NCI-H2171 (cell line): ENCODE data around the gene SH2B3.

Experiments used
- DNase-seq: peaks from one replicate; lab custom pipeline; 2025; lab: John Stamatoyannopoulos, UW

Gene SH2B3

DNA sequence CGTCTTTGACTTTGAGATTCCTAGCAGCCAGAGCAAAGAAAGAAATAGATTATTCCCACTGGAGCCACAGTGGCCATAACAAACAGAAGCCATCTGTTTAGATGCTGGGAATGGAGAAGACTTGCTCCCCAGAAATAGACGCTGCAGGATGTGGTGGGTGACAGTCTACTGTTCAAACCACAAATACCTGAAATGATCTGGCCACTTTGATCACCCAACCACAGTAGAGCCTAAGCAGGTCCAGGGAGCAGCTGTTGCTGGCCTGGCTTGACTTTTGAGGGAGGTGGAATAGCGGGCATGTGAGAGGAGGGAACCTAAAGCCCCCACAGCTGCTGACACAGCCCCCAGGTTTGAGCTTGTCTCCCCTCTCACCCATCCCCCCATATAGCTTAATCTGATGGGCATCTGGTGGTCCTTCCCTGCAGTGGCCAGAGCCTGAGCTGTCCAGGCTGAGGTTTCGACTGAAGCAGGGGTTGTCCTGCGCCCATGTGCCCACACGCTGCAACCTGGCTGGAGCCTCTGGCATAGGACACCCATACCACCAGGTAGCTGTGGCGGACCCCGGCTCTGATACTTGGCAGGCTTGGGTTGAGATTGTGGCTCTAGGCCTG lies 38.7 kb downstream of the SH2B3 start:
- no peak for DNase-seq

DNA sequence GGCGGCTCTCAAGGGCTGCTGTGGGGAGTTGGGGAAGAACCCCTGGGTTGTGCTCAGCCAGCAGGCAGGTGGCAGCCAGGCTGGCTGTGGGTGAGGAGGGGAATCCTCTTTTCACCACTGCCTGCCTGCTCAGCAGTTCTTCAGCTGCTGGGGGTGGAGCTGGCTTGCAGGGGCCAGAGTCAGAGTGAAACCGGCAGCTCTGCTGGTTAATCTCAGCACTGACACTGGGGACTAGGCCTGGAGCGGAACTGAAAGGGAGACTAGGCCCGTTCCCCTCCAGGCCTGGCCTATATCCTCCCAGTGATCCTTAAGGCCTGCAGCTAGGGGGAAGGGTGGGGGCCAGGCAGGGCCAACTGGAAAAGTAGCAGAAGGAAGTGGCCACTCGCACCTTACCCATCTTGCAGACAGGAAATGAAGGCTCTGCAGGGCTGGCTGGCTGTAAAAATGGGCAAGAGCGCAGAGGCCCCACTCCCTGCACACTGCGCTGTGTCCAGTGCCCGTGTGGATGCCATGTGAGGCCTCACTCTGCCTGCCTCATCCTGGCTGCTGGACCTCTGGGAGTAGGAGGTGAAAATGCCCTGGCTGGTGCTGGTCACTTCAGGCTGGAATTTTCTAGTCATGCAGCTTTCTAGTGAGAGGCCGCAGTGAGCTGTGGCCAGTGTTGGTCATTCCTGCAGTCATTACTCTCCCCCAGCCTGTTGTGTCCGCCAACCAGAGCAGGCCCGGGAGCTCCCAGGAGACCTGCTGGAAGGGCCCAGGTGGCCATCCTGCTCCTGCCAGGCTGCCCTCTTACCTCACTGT lies 39.4 kb downstream of the SH2B3 start:
- DNase-seq, result no peak

DNA sequence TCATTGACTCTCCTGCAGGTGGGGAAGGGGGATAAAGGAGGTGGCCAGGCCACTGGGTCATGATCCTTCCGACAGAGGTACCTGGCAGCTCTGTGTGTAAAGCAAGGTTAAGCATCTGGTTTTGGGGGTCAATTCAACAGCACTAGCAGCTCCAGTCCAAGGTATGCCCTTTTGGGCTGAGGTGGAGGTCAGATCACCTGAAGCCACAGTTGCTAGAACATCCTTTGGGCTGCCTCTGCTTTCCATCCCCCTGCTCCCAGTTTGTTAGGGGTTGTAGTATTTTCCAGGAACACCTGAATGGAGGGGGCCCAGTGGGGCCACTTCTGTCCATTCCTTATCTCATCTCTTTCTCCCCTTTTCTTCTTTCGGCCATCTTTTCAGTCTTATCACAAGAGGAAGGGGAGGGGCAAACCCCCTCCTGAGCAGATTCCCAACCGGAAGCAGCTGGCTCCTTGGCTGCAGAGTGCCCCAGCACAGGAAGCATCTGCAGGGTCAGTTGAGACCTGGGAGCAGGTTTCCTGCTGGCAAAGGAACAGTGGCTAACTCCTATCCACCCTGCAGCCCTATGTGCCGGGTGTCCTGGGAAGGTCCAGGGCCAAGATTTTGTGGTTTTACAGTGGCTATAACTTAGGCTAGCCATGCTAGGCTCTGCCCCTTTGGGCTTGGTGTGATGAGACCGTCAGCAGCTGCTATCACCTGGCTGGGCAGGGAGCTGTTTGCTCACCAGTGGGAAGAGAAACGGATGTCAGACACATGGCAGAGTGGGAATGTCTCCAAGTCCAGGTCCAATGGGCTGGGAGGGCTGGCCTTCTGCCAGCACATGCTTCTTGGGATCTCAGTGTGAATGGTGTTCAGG lies 40.2 kb downstream of the SH2B3 start:
- DNase-seq, result no peak

DNA sequence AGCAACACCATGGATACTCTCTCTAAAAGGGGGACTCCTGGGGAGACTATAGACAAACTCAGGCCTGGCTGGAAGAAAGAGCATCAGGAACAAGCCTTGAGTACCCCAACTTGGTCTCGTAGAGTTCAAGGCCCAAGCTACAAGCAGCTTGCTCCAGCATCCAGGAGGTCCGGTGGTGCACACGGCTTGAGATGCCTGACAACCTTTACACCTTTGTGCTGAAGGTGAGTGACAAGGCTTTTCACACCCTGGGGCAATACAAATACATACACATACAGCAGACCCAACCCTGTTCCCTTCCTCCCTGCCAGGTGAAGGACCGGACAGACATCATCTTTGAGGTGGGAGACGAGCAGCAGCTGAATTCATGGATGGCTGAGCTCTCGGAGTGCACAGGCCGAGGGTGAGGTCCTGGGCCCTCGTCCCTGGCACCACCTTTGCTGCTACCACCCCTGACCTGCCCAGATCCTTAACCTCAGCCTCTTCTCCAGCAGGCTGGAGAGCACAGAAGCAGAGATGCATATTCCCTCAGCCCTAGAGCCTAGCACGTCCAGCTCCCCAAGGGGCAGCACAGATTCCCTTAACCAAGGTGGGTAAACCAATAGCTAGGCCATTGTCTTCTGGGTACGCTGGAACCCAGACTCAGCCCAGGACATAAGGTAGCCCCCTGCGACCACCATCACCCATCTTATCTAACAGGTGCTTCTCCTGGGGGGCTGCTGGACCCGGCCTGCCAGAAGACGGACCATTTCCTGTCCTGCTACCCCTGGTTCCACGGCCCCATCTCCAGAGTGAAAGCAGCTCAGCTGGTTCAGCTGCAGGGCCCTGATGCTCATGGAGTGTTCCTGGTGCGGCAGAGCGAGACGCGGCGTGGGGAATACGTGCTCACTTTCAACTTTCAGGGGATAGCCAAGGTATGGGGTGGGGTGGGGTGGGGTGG lies 41.2 kb downstream of the SH2B3 start:
- no peak for DNase-seq

DNA sequence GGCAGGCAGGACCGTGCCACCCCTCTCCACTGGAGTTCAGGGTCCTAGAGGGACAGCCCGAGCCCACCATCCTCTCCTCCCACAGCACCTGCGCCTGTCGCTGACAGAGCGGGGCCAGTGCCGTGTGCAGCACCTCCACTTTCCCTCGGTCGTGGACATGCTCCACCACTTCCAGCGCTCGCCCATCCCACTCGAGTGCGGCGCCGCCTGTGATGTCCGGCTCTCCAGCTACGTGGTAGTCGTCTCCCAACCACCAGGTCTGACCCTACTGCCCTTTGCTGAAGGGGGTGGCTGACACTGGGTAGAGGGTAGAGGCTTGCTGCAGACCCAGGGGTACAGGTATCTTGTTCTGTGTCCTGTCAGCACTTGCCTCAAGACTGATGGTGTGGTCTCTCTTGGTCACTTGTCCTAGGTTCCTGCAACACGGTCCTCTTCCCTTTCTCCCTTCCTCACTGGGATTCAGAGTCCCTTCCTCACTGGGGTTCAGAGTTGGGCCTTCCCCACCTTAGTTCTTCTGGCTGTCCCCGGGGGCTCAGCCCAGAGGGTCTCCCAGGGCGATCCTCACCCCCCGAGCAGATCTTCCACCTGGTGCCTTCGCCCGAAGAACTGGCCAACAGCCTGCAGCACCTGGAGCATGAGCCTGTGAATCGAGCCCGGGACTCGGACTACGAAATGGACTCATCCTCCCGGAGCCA lies 42.0 kb downstream of the SH2B3 start:
- DNase-seq, result no peak

DNA sequence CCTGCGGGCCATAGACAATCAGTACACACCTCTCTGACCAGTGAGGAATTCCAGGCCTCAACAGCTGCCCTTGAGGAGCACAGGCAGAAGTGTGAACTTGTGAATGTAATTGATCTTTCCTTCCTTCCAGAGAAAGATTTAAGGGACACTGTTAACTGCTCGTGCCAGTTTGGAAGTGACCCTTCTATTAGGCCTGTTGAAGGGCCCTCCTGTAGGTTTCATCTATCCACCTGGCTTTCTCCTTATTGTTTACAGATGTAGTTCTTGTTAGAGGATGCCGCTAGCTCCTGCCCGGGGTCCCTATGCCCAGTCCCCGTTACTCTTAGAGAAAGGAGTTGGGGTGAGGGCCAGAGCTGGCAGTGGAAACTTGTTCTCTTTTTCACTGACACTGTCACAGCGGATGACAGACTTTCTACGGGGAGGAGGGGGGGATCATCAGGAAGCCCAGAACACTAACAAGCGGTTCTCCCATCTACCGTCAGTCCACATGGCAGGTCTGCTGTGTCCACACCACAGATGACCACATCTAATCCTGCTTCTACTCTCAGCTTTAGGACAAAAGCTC lies 42.6 kb downstream of the SH2B3 start:
- DNase-seq, result no peak

DNA sequence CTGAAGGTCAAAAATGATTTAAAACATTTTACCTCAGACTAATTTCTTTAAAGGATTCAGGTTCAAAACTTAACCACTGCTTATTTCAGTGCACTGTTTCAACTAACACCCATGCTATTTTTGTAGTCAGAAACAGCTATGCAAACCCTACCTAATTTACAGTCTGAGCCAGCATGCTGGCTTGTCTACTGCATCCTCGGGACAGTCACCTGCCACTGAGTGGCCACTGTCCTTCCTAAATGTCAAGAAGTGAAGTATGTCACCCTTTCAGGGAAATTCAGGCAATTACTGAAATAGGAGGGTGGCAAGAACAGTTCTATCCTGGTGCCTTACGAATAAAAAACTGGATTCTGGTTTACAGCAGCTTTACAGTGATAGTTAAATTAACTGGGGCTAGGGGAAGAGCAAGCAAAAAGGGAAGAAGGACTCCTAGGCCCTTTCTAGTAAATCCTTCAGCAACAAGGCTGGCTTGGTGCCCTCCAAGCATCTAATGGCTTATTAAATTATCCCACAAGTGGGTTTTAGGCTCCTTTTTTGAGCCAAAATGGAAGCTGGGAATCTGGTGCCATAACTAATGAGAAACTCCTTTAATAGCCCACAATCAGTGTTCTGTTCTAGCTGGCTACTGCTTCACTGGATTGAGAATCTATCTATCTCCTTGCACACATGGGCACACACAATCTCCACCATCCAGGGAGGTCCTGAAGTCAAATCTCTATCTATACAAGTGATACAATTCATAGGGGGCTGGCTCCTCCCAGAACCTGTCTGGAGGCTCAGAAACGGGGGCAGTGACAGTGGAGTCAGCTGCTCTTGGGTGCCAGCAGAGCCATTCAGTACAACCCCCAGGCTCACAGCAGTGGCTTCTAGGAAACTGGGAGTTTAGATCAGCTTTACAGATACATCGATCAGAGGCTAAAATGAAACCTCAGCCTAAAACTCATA lies 43.4 kb downstream of the SH2B3 start:
- DNase-seq, result no peak

DNA sequence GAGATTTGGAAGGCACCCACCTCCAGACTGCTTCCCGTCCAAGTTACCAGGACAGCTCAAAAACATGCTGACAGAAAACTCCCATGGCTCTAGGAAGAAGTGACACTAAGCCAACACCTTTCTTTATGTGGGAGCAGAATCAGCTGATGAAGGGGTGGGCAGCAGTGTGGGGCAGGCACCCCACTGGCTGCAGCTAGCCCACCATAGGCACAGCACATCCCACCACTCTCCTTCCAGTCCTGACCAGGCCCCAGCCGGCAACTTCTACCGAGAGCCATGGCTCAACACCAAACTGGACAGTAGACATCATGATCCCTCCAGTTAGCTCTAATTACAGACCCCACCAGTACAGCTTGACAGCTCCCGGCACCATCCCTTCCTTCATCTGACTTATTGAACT lies 45.0 kb downstream of the SH2B3 start:
- DNase-seq, result no peak

DNA sequence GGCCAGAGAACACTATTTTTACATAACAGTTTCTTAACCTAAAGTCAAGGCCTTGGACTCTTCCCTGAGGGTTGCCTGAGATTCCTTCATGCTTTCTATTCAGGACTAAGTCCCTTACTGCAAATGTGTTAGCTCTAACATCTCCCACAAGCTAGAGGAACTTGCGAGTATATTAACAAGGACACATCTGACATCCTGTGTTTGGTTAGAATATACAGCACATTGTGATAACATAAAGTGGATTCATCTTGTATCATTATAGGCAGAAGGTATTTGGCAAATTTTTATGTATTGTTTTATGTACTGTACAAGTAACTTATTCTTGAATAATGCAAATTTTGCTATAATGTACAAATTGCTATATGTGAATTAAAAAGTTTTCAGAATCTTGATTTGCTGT lies 45.5 kb downstream of the SH2B3 start:
- DNase-seq, result no peak

DNA sequence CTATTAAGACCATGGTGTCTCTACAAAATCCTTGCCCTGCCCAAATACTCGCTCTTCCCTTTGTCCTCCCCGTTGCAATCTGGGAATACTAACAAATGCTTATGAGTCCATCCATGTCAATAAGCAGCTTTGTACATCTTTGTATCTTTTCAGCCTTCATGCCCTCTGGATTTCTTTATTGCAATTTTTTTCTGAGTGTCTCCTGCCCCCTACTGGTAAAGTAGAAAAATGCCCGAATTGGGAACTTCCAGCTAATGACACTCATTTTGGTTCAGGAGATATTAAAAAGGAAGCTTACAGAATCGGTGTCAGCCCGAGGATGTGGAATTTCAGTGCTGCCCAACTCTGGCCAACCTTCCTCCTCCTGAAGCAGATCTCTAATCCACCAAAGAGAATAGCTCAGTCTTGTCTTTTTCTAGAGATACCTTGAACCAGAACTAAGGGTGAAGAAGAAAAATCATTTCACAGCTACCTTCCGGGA lies 46.0 kb downstream of the SH2B3 start:
- DNase-seq, result peak; percentile 32

DNA sequence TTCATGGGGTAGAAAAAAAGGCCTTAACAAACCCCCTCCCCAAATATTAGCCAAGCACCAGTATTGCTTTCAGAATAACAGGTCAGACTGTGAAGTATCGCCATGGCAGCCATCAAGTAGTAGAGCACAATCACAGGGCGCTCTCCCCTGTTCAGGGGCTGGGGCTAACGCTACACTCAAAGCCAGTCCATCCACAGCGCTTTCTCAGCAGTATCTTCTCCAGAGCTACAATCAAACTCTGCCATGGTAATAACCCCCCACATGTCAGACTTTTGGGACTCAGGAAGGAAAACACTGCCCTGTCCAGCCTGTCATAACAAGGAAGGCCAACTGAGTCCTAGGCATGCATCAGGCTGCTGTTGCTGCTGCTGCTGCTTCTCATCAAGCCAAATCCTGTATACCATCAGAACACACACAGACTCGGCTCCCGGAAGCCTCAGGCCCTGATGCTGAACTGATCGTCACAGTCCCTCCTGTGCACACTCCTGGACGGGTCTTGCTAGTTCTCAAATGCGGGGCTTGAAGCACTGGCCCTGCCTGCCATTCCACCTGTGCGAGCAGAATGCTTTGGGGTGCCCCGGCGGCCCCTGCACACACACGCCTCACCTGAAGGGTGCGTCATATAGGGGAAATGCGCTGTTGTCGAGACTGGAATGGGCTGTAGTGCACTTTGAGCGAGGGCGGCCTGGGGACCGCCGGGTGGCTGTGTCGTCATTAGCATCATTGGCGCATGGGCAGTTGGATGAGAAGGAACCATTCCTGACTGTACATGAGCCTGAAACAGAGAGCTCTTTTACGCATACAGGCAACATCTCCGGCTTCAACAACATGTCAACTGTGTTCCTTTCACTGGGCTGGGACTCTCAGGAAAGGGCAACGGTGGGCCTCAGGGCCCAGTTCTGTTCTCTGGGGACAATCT lies 47.6 kb downstream of the SH2B3 start:
- DNase-seq, result no peak

DNA sequence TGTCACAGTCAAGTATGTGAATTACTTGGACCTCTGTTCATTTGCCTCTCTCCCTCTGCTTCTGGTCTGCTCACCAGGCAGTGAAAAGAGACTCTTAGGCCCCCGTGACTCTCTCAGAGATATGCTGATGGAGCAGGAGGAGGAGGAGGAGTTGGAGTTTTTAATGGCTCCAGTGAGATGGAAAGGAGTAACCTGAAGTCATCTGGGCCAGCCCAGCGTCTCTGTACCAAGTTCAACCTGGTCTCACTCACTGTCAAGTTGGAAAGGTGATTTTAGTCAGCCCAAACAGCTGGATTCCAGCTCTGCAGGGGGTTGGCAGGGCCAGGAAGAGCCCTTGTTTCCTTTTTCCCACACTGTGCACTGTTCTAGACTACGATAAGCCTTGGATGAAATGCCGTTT lies 48.6 kb downstream of the SH2B3 start:
- DNase-seq, result no peak

DNA sequence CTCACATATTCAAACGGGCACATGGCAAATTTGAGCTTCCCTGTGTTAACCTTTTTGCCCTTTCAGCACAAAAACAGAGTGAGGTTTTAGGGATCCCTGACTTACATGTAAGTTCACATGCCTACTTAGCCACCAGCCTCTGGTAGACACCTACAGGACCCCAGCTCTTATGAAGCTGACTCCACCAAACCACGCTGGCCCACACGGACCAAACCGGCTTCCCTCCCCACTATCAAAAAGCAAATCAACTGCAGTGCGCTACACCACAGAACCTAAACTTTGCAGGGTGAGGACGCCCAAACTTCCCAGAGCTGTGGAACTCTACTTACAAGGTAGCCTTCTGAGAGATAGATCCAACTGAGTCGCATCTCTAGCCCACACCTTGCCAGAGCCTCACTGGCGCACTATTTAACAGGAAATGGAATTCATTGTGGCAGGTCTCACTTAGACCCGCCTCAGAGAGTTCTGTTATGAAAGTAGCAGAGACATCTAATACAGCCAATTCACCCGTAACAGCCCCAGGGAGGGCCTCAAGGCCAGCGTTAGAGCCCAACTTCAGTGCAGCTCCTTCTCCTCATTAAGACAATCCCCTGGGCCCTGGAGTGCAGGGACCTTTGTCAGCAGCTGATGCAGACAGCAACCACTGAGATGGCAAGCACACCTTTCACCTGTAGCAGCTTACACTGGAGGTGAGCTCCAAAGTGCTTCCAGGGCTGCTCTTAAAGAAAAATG lies 49.2 kb downstream of the SH2B3 start:
- no peak for DNase-seq

DNA sequence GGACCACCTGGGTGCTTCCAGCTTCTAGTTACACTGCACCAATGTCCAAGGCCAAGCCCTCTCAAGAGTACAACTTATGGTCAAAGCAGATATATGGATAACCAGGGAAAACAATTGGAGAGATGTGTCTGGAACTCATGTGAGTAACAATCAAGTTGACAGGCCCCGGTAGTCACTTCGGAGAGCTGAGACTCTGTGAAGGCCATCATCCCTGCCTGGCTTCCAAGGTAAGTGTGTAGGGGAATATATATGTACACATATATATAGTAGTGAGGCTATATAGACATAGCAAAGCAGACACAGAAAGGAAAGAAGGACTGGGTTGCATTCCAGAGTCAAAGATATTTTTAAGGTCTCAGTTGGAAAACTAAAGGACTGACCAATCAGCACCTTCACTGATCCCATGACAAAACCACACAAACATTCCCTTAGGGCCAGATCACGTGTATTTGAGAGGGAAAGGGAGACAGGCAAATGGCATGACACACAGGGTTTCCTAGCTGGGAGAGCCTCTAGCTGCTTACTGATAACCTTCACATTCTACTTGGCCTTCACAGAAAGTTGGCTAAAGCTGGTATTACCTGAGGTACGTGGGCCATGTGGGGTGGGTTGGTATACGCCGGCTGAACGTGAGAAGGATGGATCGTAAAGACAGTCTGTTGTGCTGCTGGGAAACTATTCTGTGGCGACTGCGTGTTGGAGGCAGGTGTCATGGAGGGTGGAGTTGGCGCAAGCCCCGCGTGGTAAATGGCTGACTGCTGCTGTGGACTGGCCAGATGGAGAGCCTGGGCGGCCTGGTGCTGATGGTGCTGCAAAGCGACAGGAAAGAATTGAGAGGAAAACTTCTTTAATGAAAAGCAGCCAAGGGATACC lies 50.0 kb downstream of the SH2B3 start:
- no peak for DNase-seq

DNA sequence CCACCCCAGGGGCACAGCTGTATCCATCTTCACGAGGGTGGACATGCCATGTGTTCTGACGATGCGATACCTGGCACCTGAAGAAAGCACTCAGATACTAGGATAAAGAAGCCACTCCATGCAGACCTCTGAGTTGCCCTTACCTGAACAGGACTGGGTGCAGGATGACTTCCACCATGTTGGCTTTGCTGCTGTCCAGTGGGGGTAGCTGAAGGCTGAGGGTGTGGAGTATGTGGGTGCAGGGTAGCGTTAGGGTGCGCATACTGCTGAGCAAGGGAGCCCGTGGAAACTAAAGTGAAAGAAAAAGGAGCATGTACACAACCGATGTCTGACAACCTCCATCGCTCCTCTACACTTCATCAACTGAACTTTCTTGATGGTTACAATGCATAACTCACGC lies 51.3 kb downstream of the SH2B3 start:
- no peak for DNase-seq

DNA sequence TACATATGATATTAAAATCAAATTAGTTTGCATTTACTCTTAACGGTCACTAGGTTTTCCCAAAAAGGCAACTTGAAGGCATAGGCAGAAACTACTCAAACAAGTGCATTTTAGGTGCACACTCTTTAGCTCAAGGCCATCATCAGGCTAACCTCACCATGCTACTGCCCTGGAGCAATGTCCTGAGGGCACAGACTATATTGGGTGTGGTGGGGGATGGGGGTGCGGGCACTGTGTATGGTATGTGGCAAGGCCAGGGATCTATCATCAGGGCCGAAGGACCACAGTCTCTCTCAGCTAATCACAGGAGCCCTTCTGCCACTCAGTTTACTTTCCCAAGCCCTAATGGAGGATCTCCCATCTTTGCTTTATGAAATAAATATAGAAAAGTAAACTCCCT lies 51.9 kb downstream of the SH2B3 start:
- no peak for DNase-seq
